BJ (cell line): ENCODE measurements around the gene SHF. TPM values are rescaled to one million over a fixed set of nuclear protein-coding genes. Genes with fewer than 3 reads are reported as not detected.

Experiments
- CTCF ChIA-PET: fragments of 350-600 bp; formaldehyde crosslinking; extraction: SDS; loops from one replicate; lab custom pipeline; 2021; ENCODE audit warnings: antibody characterized with exemption, inconsistent platforms; lab: Yijun Ruan, JAX
- POLR2A ChIA-PET: fragments of 300-600 bp; sonication (Branson Sonifier 250); formaldehyde crosslinking; extraction: SDS; loops from one replicate; lab custom pipeline; 2021; ENCODE audit warnings: antibody characterized with exemption; lab: Charles Lee
- DNase-seq: peaks from one replicate; pipeline ENCODE4 v3.0.0-alpha.2; 2011; ENCODE audit warnings: low read depth
- H3K27me3 ChIP-seq: 2 replicates; pipeline ENCODE4 v1.6.0; 2011; ENCODE audit warnings: low read length; ENCODE audit not compliant: control insufficient read depth, insufficient read depth
- H3K36me3 ChIP-seq: 2 replicates; pipeline ENCODE4 v1.5.1; 2011; ENCODE audit warnings: low read length; ENCODE audit not compliant: control insufficient read depth, insufficient read depth
- H3K4me3 ChIP-seq: 2 replicates; pipeline ENCODE4 v1.5.1; 2011; ENCODE audit warnings: low read depth, mild to moderate bottlenecking, control low read depth, low read length
- polyA plus RNA-seq: library from polyadenylated mRNA; depleted of rRNA; stranded (reverse); fragments of >200 nt; gene quantifications from 2 replicates; pipeline ENCODE4 v1.2.3, GENCODE V29; 2011; rRNA removed
- TF ChIP-seq, protein P1 (sequence below): IDR thresholded peaks from 2 replicates; pipeline ENCODE4 v1.5.1; 2011; ENCODE audit warnings: low read depth, mild to moderate bottlenecking, control low read depth, inconsistent platforms, low read length, moderate library complexity; ENCODE audit not compliant: insufficient read depth

The SHF gene
- polyA plus RNA-seq, 1 experiment: 5.2 TPM

DNA sequence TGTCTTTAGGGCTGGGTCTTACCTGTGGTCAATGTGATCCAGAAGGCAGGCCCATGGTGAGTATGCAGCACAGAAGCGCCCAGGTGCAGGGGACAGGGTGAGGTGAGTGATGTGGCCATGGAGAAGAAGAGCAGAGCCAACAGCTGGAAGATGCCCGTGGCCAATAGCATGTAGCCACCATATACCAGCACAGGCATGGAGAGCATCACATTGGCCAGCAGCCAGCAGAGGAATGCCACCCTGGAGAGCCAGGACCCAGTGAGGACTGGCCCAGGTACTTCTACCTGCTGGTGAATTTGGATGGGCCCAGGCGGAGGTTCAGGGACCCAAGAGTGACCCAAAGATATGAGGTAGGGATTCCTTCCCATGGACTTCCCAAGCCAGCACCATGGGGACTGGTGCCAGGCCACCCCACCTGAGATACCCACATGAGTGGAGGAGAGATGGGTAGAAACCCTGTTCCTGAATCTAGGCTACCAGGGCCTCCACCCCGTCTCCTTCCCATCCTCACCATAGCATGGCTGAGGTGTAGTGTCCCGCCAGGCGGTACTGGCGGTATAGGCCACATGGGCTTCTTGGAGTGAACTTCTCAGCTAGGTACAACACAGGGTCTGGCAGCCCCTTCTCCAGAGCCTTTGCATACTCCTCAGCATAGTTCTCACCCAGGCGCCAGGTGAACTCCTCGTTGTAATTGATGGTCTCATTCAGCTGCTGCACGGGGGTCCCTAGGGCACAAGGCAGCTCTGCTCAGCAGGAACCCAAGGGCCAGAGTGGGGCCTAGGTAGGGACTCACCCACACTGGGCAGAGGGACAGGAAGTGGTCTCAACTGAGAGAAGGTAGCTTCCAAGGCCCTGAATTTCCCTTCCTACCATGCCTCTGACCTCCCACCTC, 67.4 kb downstream of the SHF start:
- no peak for DNase-seq
- CTCF ChIA-PET: interaction anchor here (0.6 to 3.4 kb wide), 3 partner anchors 11 to 82 kb away, joined by 4 to 12 read pairs (median 5); partner anchors contain the start of genes DUOX1 and DUOXA1
- POLR2A ChIA-PET: no interaction called here

DNA sequence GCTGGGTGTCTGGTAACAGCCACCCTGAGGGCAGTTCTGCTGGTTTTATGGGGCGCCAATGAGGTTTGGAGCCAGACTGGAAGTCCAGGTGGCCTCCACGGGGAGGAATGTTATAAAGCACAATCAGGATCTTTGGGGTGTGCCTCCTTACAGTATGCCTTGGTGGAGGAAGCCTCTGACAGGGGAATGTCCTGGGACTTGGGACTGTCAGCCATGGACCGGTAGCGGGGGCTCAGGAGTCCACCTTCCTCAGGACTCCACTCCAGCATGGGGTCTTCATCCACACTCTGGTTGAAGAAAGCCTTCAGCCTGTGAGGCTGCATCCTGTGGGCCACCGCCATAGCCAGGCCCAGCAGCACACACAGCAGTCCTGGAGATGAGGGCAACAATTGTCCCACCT, 68.8 kb downstream of the SHF start:
- no peak for DNase-seq
- Histone ChIP-seq H3K4me3 (no peak overlapping the region), H3K27me3 (peaks cover 31% of the 10 kb centered on the region), H3K36me3 (no peaks in the 10 kb centered on the region)
- ChIA-PET POLR2A (no interaction called here), CTCF (interaction anchor here (0.8 to 3.4 kb wide), 24 partner anchors 8 to 265 kb away, joined by 3 to 33 read pairs (median 6); partner anchors contain the start of genes DUOX1, DUOXA1 and SORD)
- TF ChIP-seq, protein P1, sequence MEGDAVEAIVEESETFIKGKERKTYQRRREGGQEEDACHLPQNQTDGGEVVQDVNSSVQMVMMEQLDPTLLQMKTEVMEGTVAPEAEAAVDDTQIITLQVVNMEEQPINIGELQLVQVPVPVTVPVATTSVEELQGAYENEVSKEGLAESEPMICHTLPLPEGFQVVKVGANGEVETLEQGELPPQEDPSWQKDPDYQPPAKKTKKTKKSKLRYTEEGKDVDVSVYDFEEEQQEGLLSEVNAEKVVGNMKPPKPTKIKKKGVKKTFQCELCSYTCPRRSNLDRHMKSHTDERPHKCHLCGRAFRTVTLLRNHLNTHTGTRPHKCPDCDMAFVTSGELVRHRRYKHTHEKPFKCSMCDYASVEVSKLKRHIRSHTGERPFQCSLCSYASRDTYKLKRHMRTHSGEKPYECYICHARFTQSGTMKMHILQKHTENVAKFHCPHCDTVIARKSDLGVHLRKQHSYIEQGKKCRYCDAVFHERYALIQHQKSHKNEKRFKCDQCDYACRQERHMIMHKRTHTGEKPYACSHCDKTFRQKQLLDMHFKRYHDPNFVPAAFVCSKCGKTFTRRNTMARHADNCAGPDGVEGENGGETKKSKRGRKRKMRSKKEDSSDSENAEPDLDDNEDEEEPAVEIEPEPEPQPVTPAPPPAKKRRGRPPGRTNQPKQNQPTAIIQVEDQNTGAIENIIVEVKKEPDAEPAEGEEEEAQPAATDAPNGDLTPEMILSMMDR: no peak

More for the DNA sequence above, 67.4 kb downstream of the SHF start:
- Histone ChIP-seq H3K4me3 (no peak overlapping the region), H3K36me3 (no peaks in the 10 kb centered on the region), H3K27me3 (peaks cover 23% of the 10 kb centered on the region)
- TF ChIP-seq, protein P1: no peak

DNA sequence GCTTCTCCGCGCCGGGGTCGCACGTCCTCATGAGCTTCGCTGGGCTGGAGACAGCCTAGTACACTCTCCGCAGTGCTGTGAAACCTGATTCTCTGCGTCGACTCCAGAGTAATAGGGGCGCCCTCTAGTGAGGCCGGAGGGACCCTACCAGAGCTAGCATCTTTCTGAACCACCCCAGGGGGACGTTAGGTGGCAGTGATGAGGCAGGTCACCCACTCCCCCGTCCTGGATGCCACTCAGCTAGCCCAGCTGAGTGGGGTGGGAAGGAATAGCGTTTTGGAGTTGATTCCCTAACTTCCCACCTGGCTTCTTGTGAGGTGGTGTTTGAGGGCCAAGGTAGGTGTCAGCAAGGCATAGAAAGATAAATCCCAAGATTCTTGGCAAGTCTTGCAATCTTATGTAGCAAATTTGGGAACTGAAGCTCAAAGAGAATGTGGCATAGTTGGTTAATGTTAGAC, 69.6 kb downstream of the SHF start:
- peaks cover 38% of the 10 kb centered on the region for H3K27me3 ChIP-seq
- POLR2A ChIA-PET: interaction anchor here (0.6 kb wide), 1 partner anchor 389 kb away, joined by 4 read pairs; no protein-coding TSS in a partner anchor
- TF ChIP-seq, protein P1: peak; percentile 100
- DNase-seq: peak; percentile 26
- H3K36me3 ChIP-seq: no peaks in the 10 kb centered on the region
- no peak overlapping the region for H3K4me3 ChIP-seq
- CTCF ChIA-PET: interaction anchor here (0.6 to 3.4 kb wide), 38 partner anchors 8 to 265 kb away, joined by 3 to 33 read pairs (median 4); partner anchors contain the start of genes DUOX1, DUOXA1 and SORD

GRCh38 chr15:45117308-45118130, 70.2 kb downstream of the SHF start:
- CTCF ChIA-PET: interaction anchor here (0.6 to 3.4 kb wide), 36 partner anchors 8 to 265 kb away, joined by 3 to 33 read pairs (median 5); partner anchors contain the start of genes DUOX1 and DUOXA1
- Histone ChIP-seq H3K4me3 (no peak overlapping the region), H3K36me3 (no peaks in the 10 kb centered on the region), H3K27me3 (peaks cover 44% of the 10 kb centered on the region)
- POLR2A ChIA-PET: interaction anchor here (0.6 kb wide), 1 partner anchor 389 kb away, joined by 4 read pairs; no protein-coding TSS in a partner anchor
- TF ChIP-seq, protein P1: no peak
- no peak for DNase-seq

Other genes starting within 250 kb of the SHF start
- gene TERB2, start 231.3 kb downstream of the SHF start, polyA plus RNA-seq: not detected in 2 replicates
- 20.7 and 30.4 TPM in 2 replicates for gene SORD, start 164.8 kb downstream of the SHF start, polyA plus RNA-seq
- not detected in 2 replicates for gene DUOX2, start 73.8 kb downstream of the SHF start, polyA plus RNA-seq
- gene DUOXA2, start 73.6 kb downstream of the SHF start, polyA plus RNA-seq: not detected in 2 replicates
- gene DUOXA1, start 58.1 kb downstream of the SHF start, polyA plus RNA-seq: not detected in 2 replicates
- gene DUOX1, start 58.0 kb downstream of the SHF start, polyA plus RNA-seq: 0.09 TPM in 1 of 2 replicates, not detected in the other
- not detected in 2 replicates for gene SLC28A2, start 64.3 kb upstream of the SHF start, polyA plus RNA-seq
- gene GATM, start 190.6 kb upstream of the SHF start, polyA plus RNA-seq: 0.10 and 0.17 TPM in 2 replicates